Measurements from ENCODE around the gene DUSP3.

GRCh38 chr17:43757171-43757660 lies 21.6 kb downstream of the DUSP3 start:
- no peak for TF ChIP-seq POLR2A (IDR thresholded peaks at IDR 0.05; ENCODE audit: low read length)
- TF ChIP-seq GATA1 (IDR thresholded peaks at IDR 0.05; ENCODE audit: low read depth, low read length): no peak

All from erythroblast (primary cell).